Fibroblast of pulmonary artery (primary cell): ENCODE measurements around the gene MTRFR.
A peak's percentile ranks its signal among the peaks of the same experiment; 100 is the strongest.

Experiments
- DNase-seq: peaks from one replicate; pipeline ENCODE4 v3.0.0-alpha.2; 2010; ENCODE audit warnings: low read depth
- H3K4me3 ChIP-seq: replicated peaks from 2 replicates; pipeline ENCODE4 v1.5.1; 2011; ENCODE audit warnings: low read depth, mild to moderate bottlenecking, control low read depth, low read length, moderate library complexity
- TF ChIP-seq, protein P1 (sequence below): IDR thresholded peaks from 2 replicates; pipeline ENCODE4 v1.5.1; 2011; ENCODE audit warnings: mild to moderate bottlenecking, control low read depth, low read length, inconsistent platforms; ENCODE audit errors: missing control alignments

The MTRFR gene

GRCh38 chr12:123267335-123267920, 34.2 kb downstream of the MTRFR start:
- TF ChIP-seq, protein P1, sequence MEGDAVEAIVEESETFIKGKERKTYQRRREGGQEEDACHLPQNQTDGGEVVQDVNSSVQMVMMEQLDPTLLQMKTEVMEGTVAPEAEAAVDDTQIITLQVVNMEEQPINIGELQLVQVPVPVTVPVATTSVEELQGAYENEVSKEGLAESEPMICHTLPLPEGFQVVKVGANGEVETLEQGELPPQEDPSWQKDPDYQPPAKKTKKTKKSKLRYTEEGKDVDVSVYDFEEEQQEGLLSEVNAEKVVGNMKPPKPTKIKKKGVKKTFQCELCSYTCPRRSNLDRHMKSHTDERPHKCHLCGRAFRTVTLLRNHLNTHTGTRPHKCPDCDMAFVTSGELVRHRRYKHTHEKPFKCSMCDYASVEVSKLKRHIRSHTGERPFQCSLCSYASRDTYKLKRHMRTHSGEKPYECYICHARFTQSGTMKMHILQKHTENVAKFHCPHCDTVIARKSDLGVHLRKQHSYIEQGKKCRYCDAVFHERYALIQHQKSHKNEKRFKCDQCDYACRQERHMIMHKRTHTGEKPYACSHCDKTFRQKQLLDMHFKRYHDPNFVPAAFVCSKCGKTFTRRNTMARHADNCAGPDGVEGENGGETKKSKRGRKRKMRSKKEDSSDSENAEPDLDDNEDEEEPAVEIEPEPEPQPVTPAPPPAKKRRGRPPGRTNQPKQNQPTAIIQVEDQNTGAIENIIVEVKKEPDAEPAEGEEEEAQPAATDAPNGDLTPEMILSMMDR: no peak
- DNase-seq: no peak
- H3K4me3 ChIP-seq: no peak overlapping the region

- H3K4me3 ChIP-seq: no peak overlapping the region
- TF ChIP-seq, protein P1: no peak
- no peak for DNase-seq
Observed at GRCh38 chr12:123267991-123268843, 35.0 kb downstream of the MTRFR start.

DNA sequence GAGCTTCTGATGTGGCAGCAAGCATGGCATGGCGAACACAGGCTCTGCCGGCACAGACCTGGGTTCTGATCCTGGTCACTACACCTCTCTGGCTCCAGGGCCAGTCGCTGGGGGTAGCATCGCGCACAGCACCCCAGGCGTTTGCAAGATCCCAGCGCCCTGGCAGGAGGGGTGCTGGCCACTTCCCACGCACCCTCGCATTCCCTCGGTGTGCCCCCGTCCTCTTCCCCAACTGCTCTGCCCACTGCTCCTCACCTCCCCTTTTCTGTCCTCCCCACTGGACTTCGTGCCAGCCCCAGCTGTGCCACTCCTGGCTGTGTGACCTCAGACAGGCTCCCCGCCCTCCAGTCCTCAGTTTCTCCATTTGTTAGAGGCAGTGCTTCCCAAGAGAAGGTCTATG, 35.6 kb downstream of the MTRFR start:
- no peak for DNase-seq
- TF ChIP-seq, protein P1: no peak
- H3K4me3 ChIP-seq: peak overlapping the region; percentile 80

DNA sequence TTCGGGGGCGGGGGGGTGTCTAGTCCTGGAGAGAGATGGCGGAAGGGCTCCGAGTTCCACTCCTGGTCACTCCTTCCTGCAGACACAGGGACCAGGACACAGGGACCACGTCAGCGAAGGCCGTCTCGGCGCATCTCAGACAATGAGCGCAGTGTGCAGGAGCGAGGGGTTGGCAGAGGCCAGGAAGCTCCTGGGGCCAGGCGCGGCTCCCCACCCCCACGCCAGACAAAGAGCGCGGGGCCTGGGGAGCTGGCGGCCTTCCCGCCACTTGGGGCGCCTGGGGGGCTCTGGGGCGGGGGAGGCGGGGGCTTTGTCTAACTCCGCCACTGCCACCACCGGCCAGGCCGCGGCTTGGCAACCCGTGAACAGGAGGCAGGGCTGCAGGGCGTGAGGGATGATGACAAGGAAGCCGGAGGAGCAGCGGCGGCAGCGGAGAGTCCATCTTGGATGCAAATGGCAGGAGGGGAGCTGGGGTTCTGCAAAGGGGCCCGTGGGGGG, 36.2 kb downstream of the MTRFR start:
- peak; percentile 73 for DNase-seq
- peak overlapping the region; percentile 80 for H3K4me3 ChIP-seq
- TF ChIP-seq, protein P1: no peak

GRCh38 chr12:123269896-123270213, 36.6 kb downstream of the MTRFR start:
- TF ChIP-seq, protein P1: no peak
- DNase-seq: no peak
- H3K4me3 ChIP-seq: peak overlapping the region; percentile 80

GRCh38 chr12:123270214-123271000, 37.2 kb downstream of the MTRFR start:
- H3K4me3 ChIP-seq: peak overlapping the region; percentile 80
- DNase-seq: peak; percentile 24
- TF ChIP-seq, protein P1: no peak
